ENCODE results near the gene SRSF3.
A peak's percentile ranks its signal among the peaks of the same experiment; 100 is the strongest.
"Not testable (repeated sequence)": the region's sequence is repeated elsewhere in the genome, so short reads cannot be mapped to it uniquely, and the experiment has no call there.

Gene SRSF3

DNA sequence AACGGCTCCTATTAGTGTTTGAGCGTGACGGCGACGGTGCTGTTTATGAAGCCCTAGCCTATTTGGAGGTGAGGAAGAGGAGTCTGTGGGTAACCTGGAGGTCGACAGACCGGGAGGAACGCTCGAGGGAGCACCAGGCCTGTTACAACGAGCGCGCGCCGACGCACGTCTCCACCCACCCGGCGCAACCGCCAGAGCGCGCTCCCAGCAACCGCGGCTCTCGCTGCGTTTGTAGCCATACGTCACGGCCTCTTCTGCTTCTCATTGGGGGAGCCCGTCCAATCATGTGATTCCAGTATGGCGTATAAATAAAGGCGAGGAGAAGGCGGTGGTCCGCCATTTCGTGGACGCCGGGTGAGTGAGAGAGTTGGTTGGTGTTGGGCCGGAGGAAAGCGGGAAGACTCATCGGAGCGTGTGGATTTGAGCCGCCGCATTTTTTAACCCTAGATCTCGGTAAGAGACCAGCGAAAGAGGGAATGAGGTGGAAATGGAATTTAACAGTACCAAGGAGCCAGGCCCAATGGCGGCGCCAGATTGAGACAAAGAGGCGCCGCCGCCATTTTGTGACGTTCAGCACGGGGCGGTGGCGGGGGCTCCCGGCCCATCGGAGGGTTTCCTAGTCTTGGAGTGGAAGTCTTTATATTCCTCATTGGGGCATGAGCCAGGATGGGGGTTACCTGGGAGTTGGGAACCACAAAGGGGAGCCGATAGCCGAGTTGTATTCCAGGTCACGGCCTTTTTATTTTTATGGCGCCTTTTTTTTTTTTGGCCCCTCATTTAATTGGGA lies at the start of gene SRSF3:
TSS of gene SRSF3 (plus strand) at position 334 of the 787 bp plus-strand sequence. CDS start 2,401 bp downstream, outside the sequence.
- DNase-seq, result peak; percentile 99

GRCh38 chr6:36545767-36546307 lies 48.3 kb upstream of the SRSF3 start:
- DNase-seq, result no peak

DNA sequence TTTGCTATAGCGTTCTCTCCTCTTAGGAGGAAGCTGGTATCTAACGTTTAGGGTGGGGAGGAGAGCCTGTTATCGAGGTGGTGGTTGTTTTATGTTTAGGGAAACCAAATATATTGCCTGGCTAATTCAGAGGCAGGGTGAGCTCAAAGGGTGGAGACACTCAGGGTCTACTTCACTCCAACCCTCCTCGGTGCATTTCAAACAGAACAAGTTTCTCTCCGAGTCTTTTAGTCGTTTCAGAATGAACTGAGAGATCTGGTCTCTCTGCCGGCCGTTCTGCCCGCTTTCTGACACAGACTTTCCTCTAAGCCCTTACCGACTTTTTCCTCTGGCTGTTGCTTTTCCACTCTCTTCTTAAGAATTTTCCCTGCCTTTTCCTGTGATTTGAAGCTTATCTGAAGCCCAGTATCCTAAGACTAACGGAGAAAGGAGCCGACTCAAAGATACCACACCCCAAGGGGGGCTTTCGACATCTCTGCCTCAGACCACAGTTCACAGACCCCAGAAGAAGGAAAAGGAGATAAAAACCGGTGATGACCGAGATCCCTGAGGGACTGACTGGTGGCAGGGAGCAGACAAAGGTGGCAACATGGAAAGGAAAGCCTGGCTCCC lies 47.7 kb upstream of the SRSF3 start:
- peak; percentile 35 for DNase-seq

DNA sequence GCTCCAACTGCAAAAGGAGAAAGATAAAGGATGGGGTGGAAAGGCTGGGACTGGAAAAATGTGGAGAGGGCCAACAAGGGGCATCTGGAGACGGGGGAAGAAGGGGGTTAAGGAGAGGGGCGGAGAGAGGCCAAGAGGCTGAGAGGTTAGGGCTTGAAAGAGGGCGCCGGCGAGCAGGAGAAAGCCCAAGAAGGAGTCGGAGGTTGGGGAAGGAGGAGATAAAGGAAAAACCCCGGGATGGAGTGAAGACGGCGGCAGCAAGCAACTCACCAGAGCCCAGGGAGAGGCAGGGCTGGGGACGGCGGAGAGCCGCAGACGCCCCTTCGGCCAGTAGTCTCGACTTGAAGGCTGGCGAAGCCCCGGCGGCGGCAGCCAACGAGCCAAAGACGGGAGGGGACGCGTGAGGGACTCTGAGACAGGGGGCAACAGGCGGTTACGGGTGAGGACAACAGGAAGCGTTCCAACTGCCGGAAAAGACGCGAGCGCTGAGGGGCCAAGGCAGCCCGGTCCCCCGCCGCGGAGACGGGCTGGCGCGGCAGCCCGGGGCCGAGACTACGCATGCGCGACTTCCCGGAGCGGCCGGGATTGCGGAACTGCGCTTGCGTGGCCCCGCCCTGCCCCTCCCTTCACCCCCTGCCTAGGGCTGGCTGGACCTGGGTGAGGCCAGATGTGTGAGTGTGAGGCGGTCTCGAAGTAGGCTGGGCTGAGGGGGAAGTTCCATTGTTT lies 47.1 kb upstream of the SRSF3 start, which contains the start of gene STK38:
TSS of gene STK38 (minus strand) at position 560 of the 726 bp plus-strand sequence. CDS start 7,277 bp downstream, outside the sequence.
- DNase-seq, result peak; percentile 95

- DNase-seq, result no peak
Measured at GRCh38 chr6:36547646-36548400, 46.3 kb upstream of the SRSF3 start.

DNA sequence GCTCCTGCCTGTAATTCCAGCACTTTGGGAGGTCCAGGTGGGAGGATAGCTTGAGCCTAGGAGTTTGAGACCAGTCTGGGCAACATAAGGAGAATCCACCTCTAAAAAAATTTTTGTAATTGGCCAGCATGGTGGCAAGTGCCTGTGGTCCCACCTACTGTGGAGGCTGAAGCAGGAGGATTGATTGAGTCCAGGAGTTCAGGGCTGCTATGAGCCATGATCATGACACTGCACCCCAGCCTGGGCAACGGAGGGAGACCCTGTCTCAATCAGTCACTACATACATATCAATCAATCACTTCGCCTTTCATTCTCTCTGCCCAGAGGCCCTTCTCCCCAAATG lies 45.8 kb upstream of the SRSF3 start:
- DNase-seq, result no peak

- no peak for DNase-seq
Measured at GRCh38 chr6:36550473-36551000, 43.6 kb upstream of the SRSF3 start.

DNA sequence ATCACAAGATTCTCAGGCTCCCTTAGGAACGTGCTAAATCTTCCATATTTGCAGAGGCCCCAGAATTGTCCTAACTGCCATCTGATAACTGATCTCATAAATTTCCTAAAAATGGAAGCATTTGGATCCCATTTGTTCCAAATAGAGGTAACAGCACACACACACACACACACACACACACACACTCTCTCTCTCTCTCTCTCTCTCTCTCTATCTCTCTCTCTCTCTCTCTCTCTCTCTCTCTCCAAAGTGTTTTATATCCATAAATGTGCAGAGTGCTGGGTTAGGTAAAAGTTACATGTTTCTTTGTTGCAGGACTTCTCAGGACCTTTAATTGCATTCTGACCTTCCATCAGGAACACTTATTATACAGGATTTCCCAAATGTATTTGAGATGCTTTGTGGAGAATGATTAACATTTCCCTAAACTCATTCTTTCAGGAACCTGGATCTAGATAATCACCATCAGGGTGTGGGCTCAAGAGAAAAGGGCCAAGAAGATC lies 38.4 kb upstream of the SRSF3 start:
- DNase-seq, result no peak

GRCh38 chr6:36556281-36556680 lies 37.9 kb upstream of the SRSF3 start:
- DNase-seq, result no peak

DNA sequence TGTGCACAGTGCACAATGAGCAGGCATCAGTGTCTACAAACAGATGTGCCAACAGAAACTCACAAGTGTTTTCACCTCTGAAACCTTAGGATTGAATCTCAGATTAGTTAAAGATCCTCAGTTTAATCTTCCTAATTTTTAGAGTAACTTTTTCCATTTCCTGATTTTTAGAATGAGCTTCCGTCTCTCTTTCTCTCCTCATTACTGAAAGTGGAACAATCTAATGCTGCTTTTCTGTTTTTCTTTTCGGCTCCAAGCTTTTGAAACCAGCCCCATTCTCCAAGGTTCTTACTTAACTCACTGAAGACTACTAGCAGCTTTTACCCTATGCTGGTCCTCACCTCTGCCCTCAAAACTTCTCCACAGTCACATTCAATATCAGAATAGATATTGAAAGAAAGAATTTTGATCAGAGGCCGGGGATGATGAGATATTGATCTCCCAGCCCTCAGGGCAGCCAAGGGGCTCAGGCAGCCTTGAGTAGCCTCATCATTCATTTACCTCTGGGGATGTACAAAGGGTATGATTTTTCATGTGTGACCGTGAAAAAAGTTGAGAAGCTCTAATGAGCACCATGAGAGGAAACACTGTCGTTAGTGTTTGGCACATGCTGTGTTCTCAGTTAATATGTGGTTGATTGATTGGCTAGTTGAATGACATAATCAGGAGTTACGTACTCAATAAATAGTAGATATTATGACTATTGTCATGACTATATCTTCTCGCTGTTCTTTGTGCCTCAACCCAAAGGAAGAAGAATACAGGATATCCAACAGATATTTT lies 35.0 kb upstream of the SRSF3 start:
- DNase-seq, result no peak

DNA sequence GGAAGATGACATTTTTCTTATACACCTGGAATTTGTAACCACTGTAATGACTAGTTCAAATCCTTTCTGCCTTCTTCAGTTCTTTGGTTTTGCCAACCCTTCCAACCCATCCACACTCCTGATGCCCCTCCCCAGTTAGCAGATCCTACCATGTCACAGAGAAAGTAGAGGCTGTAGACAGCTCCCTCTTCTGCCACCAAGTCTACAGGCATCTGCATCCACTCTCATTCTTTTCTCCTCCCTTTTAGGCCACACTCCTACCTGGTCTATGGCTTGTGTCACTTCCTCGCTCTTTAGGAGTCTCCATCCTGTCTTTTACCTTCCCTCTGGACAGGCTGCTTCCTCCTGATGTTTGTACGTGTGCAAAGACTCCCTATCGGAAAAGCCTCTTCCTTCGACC lies 33.3 kb upstream of the SRSF3 start:
- DNase-seq, result no peak

- no peak for DNase-seq
Measured at GRCh38 chr6:36563237-36563927, 30.8 kb upstream of the SRSF3 start.

- no peak for DNase-seq
Measured at GRCh38 chr6:36563928-36564284, 30.3 kb upstream of the SRSF3 start.

DNA sequence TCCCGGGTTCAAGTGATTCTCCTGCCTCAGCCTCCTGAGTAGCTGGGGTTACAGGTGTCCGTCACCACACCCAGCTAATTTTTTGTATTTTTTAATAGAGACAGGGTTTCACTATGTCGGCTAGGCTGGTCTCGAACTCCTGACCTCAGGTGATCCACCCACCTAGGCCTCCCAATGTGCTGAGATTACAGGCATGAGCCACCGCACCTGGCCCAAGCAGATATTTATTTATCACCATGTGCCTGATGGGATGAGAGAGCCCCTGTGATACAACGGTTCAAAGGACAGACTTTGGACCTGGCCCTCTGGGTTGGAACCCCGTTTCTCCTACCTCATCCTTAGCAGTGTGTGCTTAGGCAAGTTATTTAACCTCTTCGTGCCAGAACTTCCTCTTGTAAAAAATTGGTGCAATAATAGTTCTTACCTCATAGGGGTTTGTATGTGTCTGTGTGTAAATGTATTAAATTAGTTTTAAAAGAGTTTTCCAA lies 27.7 kb upstream of the SRSF3 start:
- no peak for DNase-seq

- DNase-seq, result no peak
Measured at GRCh38 chr6:36570264-36570663, 23.9 kb upstream of the SRSF3 start.

DNA sequence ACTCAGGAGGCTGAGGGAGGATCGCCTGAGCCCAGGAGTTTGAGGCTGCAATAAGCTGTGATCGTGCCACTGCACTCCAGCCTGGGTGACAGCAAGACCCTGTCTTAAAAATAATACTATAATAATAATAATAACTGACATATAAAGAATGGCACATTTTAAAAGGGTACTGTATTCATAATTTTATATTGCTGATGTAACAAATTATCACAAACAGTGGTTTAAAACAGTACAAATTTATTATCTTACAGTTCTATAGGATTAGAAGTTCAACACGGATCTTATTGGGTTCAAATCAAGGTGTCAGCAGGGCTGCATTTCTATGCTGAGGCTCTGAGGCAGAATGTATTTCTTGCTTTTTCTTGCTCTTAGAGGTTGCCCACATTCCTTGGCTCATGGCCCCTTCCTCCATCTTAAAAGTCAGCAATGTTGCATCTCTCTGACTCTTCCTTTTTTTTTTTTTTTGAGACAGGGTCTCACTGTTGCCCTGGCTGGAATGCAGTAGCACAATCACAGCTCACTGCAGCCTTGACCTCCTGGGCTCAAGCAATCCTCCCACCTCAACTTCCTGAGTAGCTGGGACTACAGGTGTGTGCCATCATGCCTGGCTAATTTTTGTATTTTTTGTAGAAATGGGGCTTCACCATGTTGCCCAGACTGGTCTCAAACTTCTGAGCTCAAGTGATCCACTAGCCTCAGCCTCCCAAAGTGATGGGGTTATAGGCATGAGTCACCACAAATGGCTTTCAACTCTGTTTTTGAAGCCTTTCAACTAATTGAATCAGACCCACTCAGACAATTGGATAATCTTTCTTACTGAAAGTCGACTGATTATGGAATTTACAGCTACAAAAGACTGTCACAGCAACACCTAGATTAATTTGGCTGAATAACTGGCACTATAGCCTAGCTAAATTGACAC lies 22.8 kb upstream of the SRSF3 start:
- DNase-seq, result no peak

DNA sequence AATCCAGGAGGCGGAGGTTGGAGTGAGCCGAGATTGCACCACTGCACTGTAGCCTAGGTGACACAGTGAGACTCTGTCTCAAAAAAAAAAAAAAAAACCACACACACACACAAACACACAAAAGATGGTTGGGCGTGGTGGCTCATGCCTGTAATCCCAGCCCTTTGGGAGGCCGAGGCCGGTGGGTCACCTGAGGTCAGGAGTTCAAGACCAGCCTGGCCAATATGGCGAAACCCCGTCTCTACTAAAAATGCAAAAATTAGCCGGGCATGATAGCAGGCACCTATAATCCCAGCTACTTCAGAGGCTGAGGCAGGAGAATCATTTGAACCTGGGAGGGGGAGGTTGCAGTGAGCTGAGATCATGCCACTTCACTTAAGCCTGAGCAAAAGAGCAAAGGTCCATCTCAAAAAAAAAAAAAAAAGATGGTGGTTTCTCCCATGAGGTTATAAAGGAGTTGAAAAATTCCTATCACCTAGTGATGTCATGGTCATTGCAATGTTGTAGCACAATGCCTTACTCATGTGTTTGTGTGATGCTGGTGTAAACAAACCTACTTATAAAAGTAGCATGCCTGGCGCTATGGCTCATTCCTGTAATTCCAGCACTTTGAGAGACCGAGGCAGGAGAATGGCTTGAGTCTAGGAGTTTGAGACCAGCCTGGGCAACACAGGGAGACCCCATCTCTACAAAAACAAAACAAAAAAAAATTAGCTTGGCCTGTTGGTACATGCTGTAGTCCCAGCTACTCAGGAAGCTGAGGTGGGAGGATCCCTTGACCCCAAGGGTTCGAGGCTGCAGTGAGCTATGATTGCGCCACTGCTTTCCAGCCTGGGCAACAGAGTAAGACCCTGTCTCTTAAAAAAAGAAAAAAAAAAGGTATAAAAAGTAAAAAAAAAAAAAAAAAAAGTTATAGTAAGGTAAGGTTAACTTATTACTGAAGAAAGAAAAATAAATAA lies 21.5 kb upstream of the SRSF3 start:
- not testable (repeated sequence) for DNase-seq

DNA sequence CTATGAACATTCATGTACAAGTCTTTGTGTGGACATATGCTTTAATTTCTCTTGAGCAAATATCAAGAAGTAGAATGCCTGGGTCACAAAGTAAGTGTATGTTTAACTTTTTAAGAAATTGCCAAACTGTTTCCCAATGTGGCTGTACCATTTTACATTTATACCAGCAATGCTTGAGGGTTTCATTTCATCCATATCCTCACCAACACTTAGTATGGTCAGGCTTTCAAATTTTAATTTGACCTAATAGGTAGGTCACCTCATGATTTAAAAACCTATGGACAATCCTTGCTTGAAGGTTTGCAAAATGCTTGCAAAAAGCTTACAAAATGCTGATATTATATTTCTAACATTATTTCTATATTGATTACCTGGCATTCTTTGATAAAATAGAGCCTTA lies 19.5 kb upstream of the SRSF3 start:
- DNase-seq, result no peak
